Fibroblast of skin of back (primary cell): ENCODE measurements around the gene PICALM.

Experiments
- DNase-seq: peaks from one replicate; pipeline ENCODE4 v3.0.0-alpha.2; 2013

Gene PICALM

GRCh38 chr11:86046116-86046515 lies 22.8 kb downstream of the PICALM start:
- no peak for DNase-seq

GRCh38 chr11:86043765-86044503 lies 24.9 kb downstream of the PICALM start:
- DNase-seq = no peak

GRCh38 chr11:86041975-86042378 lies 26.9 kb downstream of the PICALM start:
- DNase-seq = peak; percentile 89

GRCh38 chr11:86040919-86041850 lies 27.7 kb downstream of the PICALM start:
- DNase-seq = no peak

GRCh38 chr11:86039094-86039493 lies 29.8 kb downstream of the PICALM start:
- no peak for DNase-seq

- no peak for DNase-seq
These were observed 31.1 kb downstream of the PICALM start for GRCh38 chr11:86037743-86038142.

- DNase-seq = no peak
These were observed 33.0 kb downstream of the PICALM start for GRCh38 chr11:86035920-86036319.

- DNase-seq = no peak
These were observed 33.7 kb downstream of the PICALM start for GRCh38 chr11:86035164-86035563.

GRCh38 chr11:86034710-86035109 lies 34.2 kb downstream of the PICALM start:
- no peak for DNase-seq

GRCh38 chr11:86021377-86021776 lies 47.5 kb downstream of the PICALM start:
- DNase-seq = no peak

GRCh38 chr11:86018249-86018648 lies 50.6 kb downstream of the PICALM start:
- DNase-seq = no peak

GRCh38 chr11:86016451-86016850 lies 52.4 kb downstream of the PICALM start:
- no peak for DNase-seq

- DNase-seq = no peak
These were observed 53.2 kb downstream of the PICALM start for GRCh38 chr11:86015699-86016098.

GRCh38 chr11:86014221-86014620 lies 54.7 kb downstream of the PICALM start:
- no peak for DNase-seq

GRCh38 chr11:86013713-86014112 lies 55.2 kb downstream of the PICALM start:
- DNase-seq = no peak

GRCh38 chr11:86011175-86011574 lies 57.7 kb downstream of the PICALM start:
- DNase-seq = no peak

- DNase-seq = no peak
These were observed 65.2 kb downstream of the PICALM start for GRCh38 chr11:86003654-86004053.

GRCh38 chr11:86002431-86002830 lies 66.5 kb downstream of the PICALM start:
- DNase-seq = no peak

- DNase-seq = no peak
These were observed 77.4 kb downstream of the PICALM start for GRCh38 chr11:85991508-85991907.

- DNase-seq = no peak
These were observed 79.1 kb downstream of the PICALM start for GRCh38 chr11:85989746-85990145.

GRCh38 chr11:85988780-85989179 lies 80.1 kb downstream of the PICALM start:
- DNase-seq = no peak

- no peak for DNase-seq
These were observed 91.1 kb downstream of the PICALM start for GRCh38 chr11:85977751-85978160.

- no peak for DNase-seq
These were observed 92.4 kb downstream of the PICALM start for GRCh38 chr11:85976525-85976924.

GRCh38 chr11:85974122-85974521 lies 94.8 kb downstream of the PICALM start:
- no peak for DNase-seq
